ENCODE measurements around the gene MRPL24. TPM values are rescaled to one million over a fixed set of nuclear protein-coding genes. Genes with fewer than 3 reads are reported as not detected.

The MRPL24 gene
- total and polyA plus RNA-seq, 9 of the 15 experiments (the other 6 are each of a cell fraction or from before 2014, with no cell fraction given), result 74.3 to 267 (median 113) TPM

GRCh38 chr1:156693848-156694689, 46.8 kb downstream of the MRPL24 start (continued):
- TF ChIP-seq, protein P1, sequence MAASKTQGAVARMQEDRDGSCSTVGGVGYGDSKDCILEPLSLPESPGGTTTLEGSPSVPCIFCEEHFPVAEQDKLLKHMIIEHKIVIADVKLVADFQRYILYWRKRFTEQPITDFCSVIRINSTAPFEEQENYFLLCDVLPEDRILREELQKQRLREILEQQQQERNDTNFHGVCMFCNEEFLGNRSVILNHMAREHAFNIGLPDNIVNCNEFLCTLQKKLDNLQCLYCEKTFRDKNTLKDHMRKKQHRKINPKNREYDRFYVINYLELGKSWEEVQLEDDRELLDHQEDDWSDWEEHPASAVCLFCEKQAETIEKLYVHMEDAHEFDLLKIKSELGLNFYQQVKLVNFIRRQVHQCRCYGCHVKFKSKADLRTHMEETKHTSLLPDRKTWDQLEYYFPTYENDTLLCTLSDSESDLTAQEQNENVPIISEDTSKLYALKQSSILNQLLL (CRISPR knock-in tag; IDR thresholded peaks at IDR 0.05; ENCODE audit: borderline replicate concordance), result no peak
- TF ChIP-seq ZNF584 (CRISPR knock-in tag; IDR thresholded peaks at IDR 0.05; ENCODE audit: low read depth) (0 out of 2 replicates have a peak, but pooled peaks have one; percentile 48), C11orf30 (IDR thresholded peaks at IDR 0.05; ENCODE audit: low read depth) (no peak), MEF2A (IDR thresholded peaks at IDR 0.05; ENCODE audit: control insufficient read depth, low read depth, low read length) (no peak), ZBTB43 (CRISPR knock-in tag; IDR thresholded peaks at IDR 0.05) (no peak), RBM15 (IDR thresholded peaks at IDR 0.05; ENCODE audit: insufficient read depth, low read length) (no peak), SMARCB1 (IDR thresholded peaks at IDR 0.05; ENCODE audit: insufficient read length, low read depth) (no peak), SNRNP70 (optimal IDR thresholded peaks at IDR 0.05; ENCODE audit: low read depth, low read length) (no peak), SMARCA4 (IDR thresholded peaks at IDR 0.05) (0 out of 2 replicates have a peak, but pooled peaks have one; percentile 57), BACH1 (tag; IDR thresholded peaks at IDR 0.05) (peak; percentile 67; the same call in 1 of the 2 replicates), TBP (optimal IDR thresholded peaks at IDR 0.05; ENCODE audit: low read depth, low read length) (peak; percentile 61), NFE2 (IDR thresholded peaks at IDR 0.05; ENCODE audit: low read depth) (0 out of 2 replicates have a peak, but pooled peaks have one; percentile 24), BMI1 (IDR thresholded peaks at IDR 0.05; ENCODE audit: low read length) (no peak), CBX2 (IDR thresholded peaks at IDR 0.05; ENCODE audit: insufficient read depth, low read length, poor library complexity, severe bottlenecking) (no peak), ZNF444 (CRISPR knock-in tag; IDR thresholded peaks at IDR 0.05) (no peak), CCNT2 (IDR thresholded peaks at IDR 0.05; ENCODE audit: borderline replicate concordance, extremely low read depth, insufficient read length, low read depth, low read length) (no peak), TEAD1 (CRISPR knock-in tag; IDR thresholded peaks at IDR 0.05) (0 out of 4 replicates have a peak, but pooled peaks of 1 of the 2 experiments have one; percentile 1), ZNF354B (CRISPR knock-in tag; IDR thresholded peaks at IDR 0.05) (no peak)
- TF ChIP-seq, protein P2, sequence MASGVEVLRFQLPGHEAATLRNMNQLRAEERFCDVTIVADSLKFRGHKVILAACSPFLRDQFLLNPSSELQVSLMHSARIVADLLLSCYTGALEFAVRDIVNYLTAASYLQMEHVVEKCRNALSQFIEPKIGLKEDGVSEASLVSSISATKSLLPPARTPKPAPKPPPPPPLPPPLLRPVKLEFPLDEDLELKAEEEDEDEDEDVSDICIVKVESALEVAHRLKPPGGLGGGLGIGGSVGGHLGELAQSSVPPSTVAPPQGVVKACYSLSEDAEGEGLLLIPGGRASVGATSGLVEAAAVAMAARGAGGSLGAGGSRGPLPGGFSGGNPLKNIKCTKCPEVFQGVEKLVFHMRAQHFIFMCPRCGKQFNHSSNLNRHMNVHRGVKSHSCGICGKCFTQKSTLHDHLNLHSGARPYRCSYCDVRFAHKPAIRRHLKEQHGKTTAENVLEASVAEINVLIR (CRISPR knock-in tag; IDR thresholded peaks at IDR 0.05), result no peak
- TF ChIP-seq, protein P3, sequence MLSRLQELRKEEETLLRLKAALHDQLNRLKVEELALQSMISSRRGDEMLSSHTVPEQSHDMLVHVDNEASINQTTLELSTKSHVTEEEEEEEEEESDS (CRISPR knock-in tag; IDR thresholded peaks at IDR 0.05), result no peak
- TF ChIP-seq, protein P4, sequence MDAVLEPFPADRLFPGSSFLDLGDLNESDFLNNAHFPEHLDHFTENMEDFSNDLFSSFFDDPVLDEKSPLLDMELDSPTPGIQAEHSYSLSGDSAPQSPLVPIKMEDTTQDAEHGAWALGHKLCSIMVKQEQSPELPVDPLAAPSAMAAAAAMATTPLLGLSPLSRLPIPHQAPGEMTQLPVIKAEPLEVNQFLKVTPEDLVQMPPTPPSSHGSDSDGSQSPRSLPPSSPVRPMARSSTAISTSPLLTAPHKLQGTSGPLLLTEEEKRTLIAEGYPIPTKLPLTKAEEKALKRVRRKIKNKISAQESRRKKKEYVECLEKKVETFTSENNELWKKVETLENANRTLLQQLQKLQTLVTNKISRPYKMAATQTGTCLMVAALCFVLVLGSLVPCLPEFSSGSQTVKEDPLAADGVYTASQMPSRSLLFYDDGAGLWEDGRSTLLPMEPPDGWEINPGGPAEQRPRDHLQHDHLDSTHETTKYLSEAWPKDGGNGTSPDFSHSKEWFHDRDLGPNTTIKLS (IDR thresholded peaks at IDR 0.05; ENCODE audit: borderline replicate concordance, low read depth), result peak; percentile 34; the same call in 1 of the 2 replicates
